SK-N-SH (cell line): ENCODE results near the gene C17orf114.

ENCODE experiments used
- CTCF ChIP-seq: fragments of 200-600 bp; sonication (generic); IDR thresholded peaks from 2 replicates; pipeline ENCODE4 v1.6.1; 2017; ENCODE audit warnings: antibody characterized with exemption, mild to moderate bottlenecking, moderate library complexity
- ELF1 ChIP-seq: IDR thresholded peaks from 2 replicates; pipeline ENCODE4 v1.4.0; 2012
- EP300 ChIP-seq, 2 experiments: IDR thresholded peaks; 2 replicates each; pipeline versions ENCODE4 v1.4.0 to v1.6.1; 2012; ENCODE audit warnings: borderline replicate concordance in 1 of 2, low read depth in 1 of 2, low read length in 1 of 2
- FOXM1 ChIP-seq: IDR thresholded peaks from 2 replicates; pipeline ENCODE4 v1.4.0; 2012; ENCODE audit warnings: low read depth, mild to moderate bottlenecking
- IRF3 ChIP-seq: fragments of 150-350 bp; IDR thresholded peaks from 2 replicates; pipeline ENCODE4 v1.6.1; 2016; ENCODE audit warnings: mild to moderate bottlenecking, low read depth, low read length
- NRF1 ChIP-seq: IDR thresholded peaks from 2 replicates; pipeline ENCODE4 v1.6.1; 2012; ENCODE audit warnings: low read depth, mild to moderate bottlenecking, low read length
- POLR2AphosphoS5 ChIP-seq: IDR thresholded peaks from 2 replicates; pipeline ENCODE4 v1.6.1; 2012; ENCODE audit warnings: low read depth, low read length

- TF ChIP-seq POLR2AphosphoS5 (no peak), NRF1 (no peak), FOXM1 (no peak), IRF3 (no peak), CTCF (no peak), ELF1 (no peak), EP300 (IDR thresholded peaks at IDR 0.05; ENCODE audit: borderline replicate concordance in 1 of 2, low read depth in 1 of 2, low read length in 1 of 2) (no peak)
These were observed 40.2 kb upstream of the C17orf114 start for GRCh38 chr17:4842376-4842775.
